Activated CD8-positive, alpha-beta memory T cell treated with anti-CD3 and anti-CD28 coated beads, Interleukin-2, amount 50 U/mL, for 1 hour (primary cell): ENCODE measurements around the gene MYNN.
"Not testable (repeated sequence)": the region's sequence is repeated elsewhere in the genome, so short reads cannot be mapped to it uniquely, and the experiment has no call there.

Source experiments
- DNase-seq: peaks from one replicate; pipeline ENCODE4 v3.0.0-alpha.2; 2020; ENCODE audit errors: extremely low read depth

MYNN gene

GRCh38 chr3:169772897-169773816 is at the start of gene MYNN:
MYNN (plus strand) TSS chr3:169773396; CDS start chr3:169774296, 900 bp downstream.
- peak; percentile 71 for DNase-seq

- not testable (repeated sequence) for DNase-seq
These were observed 41.3 kb upstream of the MYNN start for GRCh38 chr3:169731857-169732256.

- DNase-seq = no peak
These were observed 34.1 kb upstream of the MYNN start for GRCh38 chr3:169739067-169739466.

- no peak for DNase-seq
These were observed 28.7 kb upstream of the MYNN start for GRCh38 chr3:169744366-169745054.

- DNase-seq = no peak
These were observed 26.3 kb upstream of the MYNN start for GRCh38 chr3:169746924-169747323.

- no peak for DNase-seq
These were observed 24.5 kb upstream of the MYNN start for GRCh38 chr3:169748670-169749069.

- DNase-seq = no peak
These were observed 22.5 kb upstream of the MYNN start for GRCh38 chr3:169750665-169751064.

- DNase-seq = no peak
These were observed 21.3 kb upstream of the MYNN start for GRCh38 chr3:169751875-169752274.

GRCh38 chr3:169754711-169755110 is 18.5 kb upstream of the MYNN start:
- DNase-seq = no peak

- DNase-seq = no peak
These were observed 17.7 kb upstream of the MYNN start for GRCh38 chr3:169755488-169755887.

- no peak for DNase-seq
These were observed 14.7 kb upstream of the MYNN start for GRCh38 chr3:169758359-169758994.

- no peak for DNase-seq
These were observed 13.9 kb upstream of the MYNN start for GRCh38 chr3:169759256-169759655.

GRCh38 chr3:169760479-169760878 is 12.7 kb upstream of the MYNN start:
- no peak for DNase-seq

- peak; percentile 21 for DNase-seq
These were observed 8.8 kb upstream of the MYNN start for GRCh38 chr3:169764312-169764881.

- DNase-seq = peak; percentile 89
These were observed 8.1 kb upstream of the MYNN start, which contains the start of gene TERC for GRCh38 chr3:169764882-169765612. TERC (minus strand) TSS chr3:169765060.

- DNase-seq = peak; percentile 25
These were observed 3.7 kb upstream of the MYNN start, which contains the start of gene ACTRT3 for GRCh38 chr3:169769287-169770181. ACTRT3 (minus strand) TSS chr3:169769561; CDS start chr3:169769520, 41 bp downstream.

GRCh38 chr3:169771497-169772304 is 1.5 kb upstream of the MYNN start:
- peak; percentile 35 for DNase-seq

- DNase-seq = peak; percentile 42
These were observed 795 bp upstream of the MYNN start for GRCh38 chr3:169772305-169772896.

GRCh38 chr3:169774186-169774585 is 990 bp downstream of the MYNN start:
- no peak for DNase-seq
